VCaP (cell line): Measurements from ENCODE around the gene FBXL15.
A peak's percentile ranks its signal among the peaks of the same experiment; 100 is the strongest.

ENCODE experiments used
- H3K27ac ChIP-seq: fragments of 450-650 bp; 2 replicates; pipeline ENCODE4 v1.5.1; 2017
- TF ChIP-seq, protein P1 (sequence below): fragments of 450-650 bp; conservative IDR thresholded peaks from 2 replicates; pipeline ENCODE4 v1.5.1; 2017; ENCODE audit warnings: mild to moderate bottlenecking, moderate library complexity

FBXL15 gene

GRCh38 chr10:102429468-102429867 is 8.8 kb downstream of the FBXL15 start:
- TF ChIP-seq, protein P1, sequence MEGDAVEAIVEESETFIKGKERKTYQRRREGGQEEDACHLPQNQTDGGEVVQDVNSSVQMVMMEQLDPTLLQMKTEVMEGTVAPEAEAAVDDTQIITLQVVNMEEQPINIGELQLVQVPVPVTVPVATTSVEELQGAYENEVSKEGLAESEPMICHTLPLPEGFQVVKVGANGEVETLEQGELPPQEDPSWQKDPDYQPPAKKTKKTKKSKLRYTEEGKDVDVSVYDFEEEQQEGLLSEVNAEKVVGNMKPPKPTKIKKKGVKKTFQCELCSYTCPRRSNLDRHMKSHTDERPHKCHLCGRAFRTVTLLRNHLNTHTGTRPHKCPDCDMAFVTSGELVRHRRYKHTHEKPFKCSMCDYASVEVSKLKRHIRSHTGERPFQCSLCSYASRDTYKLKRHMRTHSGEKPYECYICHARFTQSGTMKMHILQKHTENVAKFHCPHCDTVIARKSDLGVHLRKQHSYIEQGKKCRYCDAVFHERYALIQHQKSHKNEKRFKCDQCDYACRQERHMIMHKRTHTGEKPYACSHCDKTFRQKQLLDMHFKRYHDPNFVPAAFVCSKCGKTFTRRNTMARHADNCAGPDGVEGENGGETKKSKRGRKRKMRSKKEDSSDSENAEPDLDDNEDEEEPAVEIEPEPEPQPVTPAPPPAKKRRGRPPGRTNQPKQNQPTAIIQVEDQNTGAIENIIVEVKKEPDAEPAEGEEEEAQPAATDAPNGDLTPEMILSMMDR: no peak
- no peak overlapping the region for H3K27ac ChIP-seq

GRCh38 chr10:102431452-102432124 is 11.0 kb downstream of the FBXL15 start:
- TF ChIP-seq, protein P1: no peak
- peak overlapping the region; percentile 87 for H3K27ac ChIP-seq

DNA sequence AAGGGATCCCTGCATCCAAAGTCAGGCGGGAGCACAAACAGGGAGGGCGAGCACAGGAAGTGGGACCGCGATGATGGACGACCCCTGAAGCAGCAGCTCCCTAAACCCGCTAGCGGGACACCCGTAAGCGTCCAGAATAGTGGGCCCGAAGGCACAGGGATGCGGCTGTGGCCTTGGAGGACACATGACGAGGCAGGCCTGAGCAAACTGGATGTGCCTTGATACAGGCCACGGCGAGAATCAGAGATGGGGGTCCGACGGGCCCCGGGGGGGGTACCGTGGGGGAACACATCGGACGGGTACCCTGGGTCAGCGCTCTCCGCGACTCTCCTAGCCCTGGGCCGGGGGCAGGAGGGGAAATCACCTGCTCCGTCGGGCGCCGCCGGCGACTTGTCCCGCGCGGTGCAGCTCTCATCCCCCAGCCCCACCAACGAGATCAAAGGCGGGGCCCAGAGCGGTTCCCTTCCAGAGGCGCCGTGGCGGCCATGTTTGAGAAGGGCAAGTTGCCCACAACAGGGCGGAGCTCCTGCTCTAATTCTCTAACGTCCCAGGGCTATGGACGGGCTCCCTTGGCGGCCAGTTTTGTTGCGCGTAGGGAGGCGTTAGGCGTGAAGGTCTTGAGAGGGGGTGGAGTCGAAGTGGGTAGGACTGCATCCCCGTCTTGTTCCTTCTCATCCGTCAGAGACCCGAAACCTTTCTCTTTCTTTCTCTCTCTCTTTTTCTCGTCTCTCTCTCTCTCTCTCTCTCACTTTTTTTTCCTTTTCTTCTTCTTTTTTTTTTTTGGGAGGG is 11.7 kb downstream of the FBXL15 start, which contains the start of gene CUEDC2:
CUEDC2 (minus strand) TSS at position 413 of the 789 bp plus-strand sequence. CDS start 7,386 bp downstream, outside the sequence.
- TF ChIP-seq, protein P1: 0 out of 2 replicates have a peak, but pooled peaks have one; percentile 8

DNA sequence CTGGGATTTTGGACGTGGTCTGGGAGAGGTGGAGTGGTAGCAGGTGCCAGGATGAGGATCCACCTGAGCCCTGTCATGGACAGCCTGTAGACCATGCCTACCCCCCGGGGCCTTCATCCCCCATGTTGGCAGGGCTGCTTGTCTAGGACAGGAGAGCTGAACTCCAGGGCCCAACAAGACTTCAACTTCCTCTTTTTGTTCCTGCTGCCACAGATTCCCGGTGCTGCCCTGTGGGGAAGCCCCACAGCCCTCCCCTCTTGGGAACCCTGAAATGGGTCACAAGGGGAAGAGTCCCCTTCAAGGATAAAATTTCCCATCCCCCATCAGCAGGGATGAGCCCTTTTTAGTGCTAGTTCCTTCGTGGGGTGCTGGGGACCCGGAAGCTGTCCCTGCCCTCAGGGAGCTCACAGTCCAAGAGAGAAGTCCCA is 13.0 kb downstream of the FBXL15 start:
- no peak overlapping the region for H3K27ac ChIP-seq

More for the DNA sequence above, 11.7 kb downstream of the FBXL15 start, which contains the start of gene CUEDC2:
- peak within 1 kb of the TSS; percentile 87 for H3K27ac ChIP-seq

DNA sequence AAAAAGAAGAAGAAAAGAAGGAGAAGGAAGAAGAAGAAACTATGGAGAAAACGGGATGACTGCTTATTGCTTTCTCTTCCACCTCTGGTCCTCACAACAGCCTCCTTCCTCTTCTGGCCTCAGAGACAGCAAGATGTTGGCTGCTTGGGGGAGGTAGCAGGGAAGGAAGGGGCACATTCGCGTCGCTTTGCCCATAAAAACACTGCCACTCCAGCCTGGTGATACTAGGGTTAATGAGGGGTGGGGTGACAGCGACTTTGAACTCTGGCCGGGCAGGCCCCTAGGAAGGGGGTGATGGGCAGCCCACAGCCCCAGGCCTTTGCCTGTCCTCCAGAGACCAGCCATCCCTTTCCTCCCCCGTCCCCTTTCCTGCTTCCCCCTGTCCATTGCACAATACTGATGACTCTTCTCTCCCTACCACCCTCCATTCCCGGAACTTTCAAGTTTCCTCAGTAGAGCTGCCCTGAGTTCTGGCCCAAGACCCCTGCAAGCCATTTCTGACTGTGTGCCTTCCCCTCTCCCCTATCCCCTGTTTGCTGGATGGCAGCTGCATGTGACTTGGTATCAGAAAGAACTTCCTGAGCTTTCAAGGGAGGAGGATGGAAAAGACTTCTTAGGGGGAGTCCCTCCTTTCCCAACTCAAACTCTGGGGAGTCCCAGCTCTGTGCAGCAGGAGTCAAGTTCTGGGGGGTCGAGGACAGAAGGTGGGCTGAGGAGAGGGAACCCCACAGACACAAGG is 13.9 kb downstream of the FBXL15 start:
- TF ChIP-seq, protein P1: no peak
- no peak overlapping the region for H3K27ac ChIP-seq

More for the DNA sequence above, 13.0 kb downstream of the FBXL15 start:
- TF ChIP-seq, protein P1: no peak

DNA sequence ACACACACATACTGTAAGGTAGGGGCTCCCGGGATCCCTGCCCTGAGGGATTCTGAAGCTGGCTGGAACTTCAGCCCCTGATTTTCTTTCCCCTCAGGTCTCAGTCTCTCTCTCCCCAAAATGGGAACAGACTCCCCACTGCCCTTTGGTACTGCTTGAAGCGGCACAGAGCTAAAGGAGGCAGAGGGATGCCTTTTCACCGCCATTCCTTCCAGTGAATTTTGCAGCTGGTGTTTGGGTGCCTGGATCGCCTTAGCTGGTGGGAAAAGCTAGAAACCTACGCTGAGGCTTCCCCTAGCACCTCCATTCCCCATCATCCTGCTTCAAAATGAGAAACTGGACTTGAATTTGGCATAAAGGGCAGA is 14.5 kb downstream of the FBXL15 start:
- H3K27ac ChIP-seq: no peak overlapping the region
- TF ChIP-seq, protein P1: no peak
